Nasal cavity respiratory epithelium epithelial cell of viscerocranial mucosa (primary cell): ENCODE data around the gene RIC8B. TPM values are rescaled to one million over a fixed set of nuclear protein-coding genes. Genes with fewer than 3 reads are reported as not detected.

ENCODE experiments used
- total RNA-seq: library from RNA; depleted of rRNA; stranded (reverse); fragments of >200 nt; gene quantifications from 2 replicates; pipeline ENCODE4 v1.2.3, GENCODE V29; 2014

The RIC8B gene, protein sequence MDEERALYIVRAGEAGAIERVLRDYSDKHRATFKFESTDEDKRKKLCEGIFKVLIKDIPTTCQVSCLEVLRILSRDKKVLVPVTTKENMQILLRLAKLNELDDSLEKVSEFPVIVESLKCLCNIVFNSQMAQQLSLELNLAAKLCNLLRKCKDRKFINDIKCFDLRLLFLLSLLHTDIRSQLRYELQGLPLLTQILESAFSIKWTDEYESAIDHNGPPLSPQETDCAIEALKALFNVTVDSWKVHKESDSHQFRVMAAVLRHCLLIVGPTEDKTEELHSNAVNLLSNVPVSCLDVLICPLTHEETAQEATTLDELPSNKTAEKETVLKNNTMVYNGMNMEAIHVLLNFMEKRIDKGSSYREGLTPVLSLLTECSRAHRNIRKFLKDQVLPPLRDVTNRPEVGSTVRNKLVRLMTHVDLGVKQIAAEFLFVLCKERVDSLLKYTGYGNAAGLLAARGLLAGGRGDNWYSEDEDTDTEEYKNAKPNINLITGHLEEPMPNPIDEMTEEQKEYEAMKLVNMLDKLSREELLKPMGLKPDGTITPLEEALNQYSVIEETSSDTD
- total RNA-seq = 3.8 and 11.1 TPM in 2 replicates

DNA sequence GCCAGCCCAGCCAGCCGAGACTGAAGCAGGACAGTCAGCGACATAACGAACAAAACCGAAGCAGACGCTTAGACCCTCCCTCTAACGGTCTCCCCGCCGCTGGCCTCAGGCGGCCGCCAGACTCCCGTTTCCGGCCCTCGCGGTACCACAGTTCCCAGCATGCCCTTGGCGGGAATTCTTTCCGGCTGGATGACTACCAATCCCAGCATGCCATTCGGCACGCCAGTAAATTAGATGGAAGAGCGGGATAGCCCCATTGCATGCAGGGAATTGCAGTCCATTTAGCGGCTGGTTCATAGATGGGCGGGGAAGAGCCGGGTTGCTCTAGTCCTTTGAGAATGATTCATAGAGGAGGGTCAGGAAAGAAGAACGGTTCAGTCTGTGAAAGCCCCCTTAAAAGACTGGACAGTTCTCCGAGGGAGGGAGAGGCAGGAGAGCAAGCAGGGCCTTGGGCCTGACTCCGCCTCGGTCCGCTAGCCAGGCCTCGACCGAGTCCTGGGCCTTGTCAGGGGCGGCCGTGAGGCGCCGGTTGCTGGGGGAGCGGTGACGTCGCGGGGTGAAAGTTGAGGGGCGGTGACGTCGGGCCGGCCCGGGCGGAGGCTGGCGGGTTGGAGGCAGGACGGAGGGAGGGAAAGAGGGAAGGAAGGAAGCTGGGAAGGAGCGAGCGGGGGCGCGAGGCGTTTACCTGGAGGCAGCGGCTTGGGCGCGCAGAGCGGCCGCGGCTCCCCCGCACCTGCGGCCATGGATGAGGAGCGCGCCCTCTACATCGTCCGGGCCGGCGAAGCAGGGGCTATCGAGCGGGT is at the start of gene RIC8B:
Gene RIC8B (plus strand): TSS at position 678 of the 803 bp plus-strand sequence. CDS start 64 bp downstream, at position 742.

Other genes starting within 250 kb of the RIC8B start
- not detected in 2 replicates for gene RFX4, start 191.7 kb upstream of the RIC8B start, total RNA-seq
- gene TMEM263, start 181.2 kb downstream of the RIC8B start, total RNA-seq = 37.9 and 38.8 TPM in 2 replicates
- 2.4 and 8.2 TPM in 2 replicates for gene MTERF2, start 212.5 kb downstream of the RIC8B start, total RNA-seq